Heart left ventricle (tissue), 13 donors: ENCODE measurements around the gene UST.

Experiments
- CTCF ChIP-seq, 12 donors: fragments of 200-600 bp; sonication (generic) in 4 of 12; IDR thresholded peaks; one replicate each; pipeline versions ENCODE4 v1.5.0 to v1.8.0; 2018 to 2022; ENCODE audit warnings: antibody characterized with exemption in 12 of 12, mild to moderate bottlenecking in 5 of 12
- POLR2A ChIP-seq, 2 donors: fragments of 450-650 bp; IDR thresholded peaks; one replicate each; pipeline ENCODE4 v1.6.1; 2017; ENCODE audit warnings: antibody characterized with exemption in 2 of 2, mild to moderate bottlenecking in 2 of 2, moderate library complexity in 2 of 2
- donor health status: ischemic (EF 13 %, LVEDD 7.1; RV severe dilation, severe dysfunction).
- donor health status: DM: no; HTN: yes; CAD: no.
- donor health status: DM: no; HTN: no; CAD: no.
- donor health status: ischemic (EF 25% LVEDD 6.9; RV normal size, moderate dysfunction).
- donor health status: ischemic (EF 25% LVEDD 5.7; RV mildly dilated, moderate dysfunction).
- donor health status: ischemic (EF 35%, LVEDD 5.7; RV mildly dilated, moderate dysfunction).
- donor health status: nonischemic (EF 11% LVEDD 7.7; RV severe dilation, severe dysfunction).
- donor health status: DM: yes; HTN: yes; CAD: no.
- donor health status: PGD.
- donor health status: ischemic (EF 29% LVEDD 5.4; RV normal size, mild dysfunction).
- donor health status: nonischemic (EF 23%, LVEDD 6.1; RV moderate dilation, normal function).

GRCh38 chr6:148771212-148771601 lies 24.4 kb downstream of the UST start:
- TF ChIP-seq CTCF (IDR thresholded peaks at IDR 0.05) (no peak), POLR2A (IDR thresholded peaks at IDR 0.05) (no peak)
